Mucosa of descending colon (tissue), 3 donors: ENCODE data around the gene KIF1C. TPM values are rescaled to one million over a fixed set of nuclear protein-coding genes. Genes with fewer than 3 reads are reported as not detected.

Source experiments
- ATAC-seq: fragments of 200-7000 bp; cut with Tn5 transposase; one replicate; pipeline ENCODE4 v1.9.1; 2020; ENCODE audit warnings: mild to moderate bottlenecking, moderate library complexity
- DNase-seq, 3 donors: peaks; one replicate each; pipeline ENCODE4 v3.0.0-alpha.2; 2020
- H3K36me3 ChIP-seq: fragments of 200-600 bp; one replicate; pipeline ENCODE4 v1.8.0; 2021; ENCODE audit warnings: low read depth, mild to moderate bottlenecking
- H3K4me1 ChIP-seq: fragments of 200-600 bp; one replicate; pipeline ENCODE4 v1.8.0; 2021; ENCODE audit warnings: low read depth, mild to moderate bottlenecking
- H3K4me3 ChIP-seq: fragments of 200-600 bp; one replicate; pipeline ENCODE4 v1.8.0; 2021; ENCODE audit warnings: mild to moderate bottlenecking
- H3K9me3 ChIP-seq: fragments of 200-600 bp; one replicate; pipeline ENCODE4 v1.8.0; 2021; ENCODE audit warnings: mild to moderate bottlenecking
- intact Hi-C, 2 donors: fragments of 100-400 bp; cut with DNase I in 1 of 2; cut with micrococcal nuclease in 1 of 2; formaldehyde crosslinking; loops; one replicate each; pipeline versions ENCODE4 v1.11.0 to v1.11.1; 2022; cut with DNase I, micrococcal nuclease
- total RNA-seq, 3 donors: library from RNA; stranded (reverse); fragmentation: NEBNext Ultra II Directional in 2 of 3; extraction: Animal tissue kit (Norgen Biotek cat#: 25700) in 2 of 3; gene quantifications; one replicate each; pipeline versions ENCODE4 v1.2.1 to v1.2.4, GENCODE V29; 2021 to 2023
- TF ChIP-seq, protein P1 (sequence below): fragments of 200-600 bp; IDR thresholded peaks from one replicate; pipeline ENCODE4 v1.8.0; 2022; ENCODE audit warnings: antibody characterized with exemption, mild to moderate bottlenecking
- donor health status: DM: no; HTN: no; CAD: no; lungs with moderate emphysema.
- donor health status: DM: no; HTN: no; CAD: no.
- donor health status: DM: no; HTN: yes; CAD: no.

Gene KIF1C
- total RNA-seq, 3 donors from 2014 or later = 219 to 286 (median 273) TPM

DNA sequence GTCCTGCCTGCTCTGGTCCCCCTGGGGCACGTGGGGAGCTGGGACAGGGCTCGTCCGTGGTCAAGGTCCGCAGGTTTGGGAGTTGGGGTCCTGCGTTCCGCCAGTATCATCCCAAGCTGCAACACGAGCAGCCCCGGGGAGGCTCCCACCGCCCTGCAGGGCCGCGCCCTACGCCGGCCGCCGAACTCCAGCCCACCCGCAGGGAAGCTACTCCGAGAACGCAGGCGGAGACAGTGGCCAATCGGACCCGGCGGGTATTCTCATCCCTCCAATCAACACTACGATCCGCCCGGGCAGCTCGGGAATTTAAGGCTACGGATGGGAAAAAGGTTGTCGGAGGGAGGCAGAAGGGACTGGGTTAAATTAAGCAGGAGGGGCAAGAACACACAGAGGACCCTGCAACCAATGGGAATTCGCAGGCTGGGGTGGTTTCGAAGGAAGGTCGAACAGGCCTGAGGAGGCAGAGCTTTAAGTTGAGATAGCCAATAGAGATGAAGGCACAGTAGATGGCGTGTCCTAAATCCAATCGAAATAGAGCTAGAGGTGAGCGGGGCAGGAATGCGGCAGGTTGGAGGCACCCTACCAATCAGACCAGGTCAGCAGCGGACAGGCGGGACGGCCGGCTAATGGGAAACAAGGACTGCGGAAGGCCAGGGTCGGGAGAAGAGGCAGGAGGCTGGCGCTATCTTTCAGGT lies 30.8 kb upstream of the KIF1C start:
- TF ChIP-seq, protein P1, sequence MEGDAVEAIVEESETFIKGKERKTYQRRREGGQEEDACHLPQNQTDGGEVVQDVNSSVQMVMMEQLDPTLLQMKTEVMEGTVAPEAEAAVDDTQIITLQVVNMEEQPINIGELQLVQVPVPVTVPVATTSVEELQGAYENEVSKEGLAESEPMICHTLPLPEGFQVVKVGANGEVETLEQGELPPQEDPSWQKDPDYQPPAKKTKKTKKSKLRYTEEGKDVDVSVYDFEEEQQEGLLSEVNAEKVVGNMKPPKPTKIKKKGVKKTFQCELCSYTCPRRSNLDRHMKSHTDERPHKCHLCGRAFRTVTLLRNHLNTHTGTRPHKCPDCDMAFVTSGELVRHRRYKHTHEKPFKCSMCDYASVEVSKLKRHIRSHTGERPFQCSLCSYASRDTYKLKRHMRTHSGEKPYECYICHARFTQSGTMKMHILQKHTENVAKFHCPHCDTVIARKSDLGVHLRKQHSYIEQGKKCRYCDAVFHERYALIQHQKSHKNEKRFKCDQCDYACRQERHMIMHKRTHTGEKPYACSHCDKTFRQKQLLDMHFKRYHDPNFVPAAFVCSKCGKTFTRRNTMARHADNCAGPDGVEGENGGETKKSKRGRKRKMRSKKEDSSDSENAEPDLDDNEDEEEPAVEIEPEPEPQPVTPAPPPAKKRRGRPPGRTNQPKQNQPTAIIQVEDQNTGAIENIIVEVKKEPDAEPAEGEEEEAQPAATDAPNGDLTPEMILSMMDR = no peak
- peaks cover 5% of the 10 kb centered on the region for H3K36me3 ChIP-seq
- ATAC-seq (peak; percentile 88), DNase-seq (peak; percentile 96 to 99 (median 96))
- no peaks in the 10 kb centered on the region for H3K9me3 ChIP-seq
- intact Hi-C loops = no loop called here
- peaks cover 8% of the 10 kb centered on the region for H3K4me1 ChIP-seq
- peak overlapping the region; percentile 37 for H3K4me3 ChIP-seq

DNA sequence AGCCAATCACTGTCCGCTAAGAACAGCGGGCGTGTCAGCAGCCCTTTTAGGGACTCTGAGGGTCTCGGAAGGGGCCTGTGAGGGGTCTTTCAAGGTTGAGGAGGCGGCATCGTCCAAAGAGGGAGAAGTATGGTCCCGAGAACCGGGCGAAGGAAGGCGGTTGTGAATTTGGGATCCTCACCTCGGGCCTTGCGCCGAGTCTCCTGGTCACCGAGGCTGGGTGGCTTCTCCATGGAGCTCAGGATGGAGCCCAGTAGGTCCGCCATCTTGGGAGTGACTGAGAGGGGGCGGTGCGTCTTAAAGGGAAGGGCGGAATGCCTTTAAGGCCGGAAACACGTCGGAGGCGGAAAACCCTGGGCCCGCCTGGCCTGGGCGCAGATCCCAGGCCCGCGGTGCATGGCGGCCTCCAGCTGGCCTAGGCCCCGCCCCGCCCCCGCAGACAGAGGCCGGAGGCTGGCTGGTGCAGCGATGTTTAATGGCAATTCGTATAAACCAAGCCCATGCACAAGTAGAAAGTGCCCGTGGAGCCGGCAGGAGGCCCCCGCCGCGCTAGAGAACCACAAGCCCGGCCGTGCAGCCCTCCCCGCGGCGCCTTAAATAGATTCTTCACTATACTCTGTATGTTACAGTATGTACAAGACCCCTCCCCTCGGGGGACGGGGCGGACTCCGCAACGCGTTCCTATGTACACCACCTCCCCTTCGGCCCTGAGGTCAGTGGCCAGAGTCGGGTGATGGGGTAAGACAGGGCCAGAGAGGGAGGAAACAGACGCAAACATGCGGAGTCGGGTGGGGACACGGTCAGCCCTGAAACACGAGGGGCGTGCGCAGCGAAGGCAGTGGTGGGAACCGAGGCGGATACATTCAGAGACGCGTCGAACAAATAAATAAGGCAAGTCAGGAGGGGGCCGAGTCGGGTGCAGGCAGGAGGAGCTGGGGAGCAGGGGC lies 29.9 kb upstream of the KIF1C start, which contains the start of gene SPAG7:
Gene SPAG7 (minus strand): TSS at position 279 of the 947 bp plus-strand sequence. CDS start 13 bp downstream, at position 266.
- ATAC-seq = peak; percentile 87
- no peaks in the 10 kb centered on the region for H3K9me3 ChIP-seq
- TF ChIP-seq, protein P1 = no peak
- H3K36me3 ChIP-seq = peaks cover 5% of the 10 kb centered on the region
- H3K4me3 ChIP-seq = peak within 1 kb of the TSS; percentile 37
- intact Hi-C loops = no loop called here
- DNase-seq = peak; percentile 95 to 97 (median 97)
- peaks cover 8% of the 10 kb centered on the region for H3K4me1 ChIP-seq

DNA sequence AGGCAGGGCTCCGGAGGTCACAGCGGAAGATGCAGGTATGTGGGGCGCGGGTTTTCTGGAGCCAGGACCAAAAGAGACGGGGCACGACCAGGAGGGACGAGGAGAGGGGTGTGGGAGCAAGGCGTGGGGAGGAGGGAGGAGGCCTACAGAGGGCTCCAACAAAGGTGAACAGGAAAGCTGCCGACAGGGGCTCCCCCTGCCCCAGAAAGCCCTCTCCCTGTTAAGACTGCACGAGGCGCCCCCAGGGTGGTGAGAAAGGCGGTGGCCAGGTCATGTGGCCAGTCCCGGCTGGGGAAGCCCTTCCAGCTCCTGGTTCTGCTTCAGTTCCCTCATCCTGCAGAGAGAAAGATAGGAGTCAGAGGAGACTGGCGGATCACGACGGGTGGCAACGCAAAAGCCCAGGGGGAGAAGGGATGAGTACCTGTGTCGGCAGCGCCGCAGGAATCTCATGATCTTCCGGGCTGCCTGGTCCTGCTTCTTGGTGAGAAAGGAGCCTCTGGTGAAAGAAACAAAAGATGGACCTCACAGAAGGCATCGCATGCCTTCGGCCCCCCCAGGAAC lies 29.2 kb upstream of the KIF1C start:
- Histone ChIP-seq H3K4me1 (peaks cover 8% of the 10 kb centered on the region), H3K36me3 (peaks cover 5% of the 10 kb centered on the region), H3K9me3 (no peaks in the 10 kb centered on the region), H3K4me3 (no peak overlapping the region)
- peak in 1 of 3 donors; percentile 72 for DNase-seq
- intact Hi-C loops = no loop called here
- no peak for ATAC-seq
- TF ChIP-seq, protein P1 = no peak

DNA sequence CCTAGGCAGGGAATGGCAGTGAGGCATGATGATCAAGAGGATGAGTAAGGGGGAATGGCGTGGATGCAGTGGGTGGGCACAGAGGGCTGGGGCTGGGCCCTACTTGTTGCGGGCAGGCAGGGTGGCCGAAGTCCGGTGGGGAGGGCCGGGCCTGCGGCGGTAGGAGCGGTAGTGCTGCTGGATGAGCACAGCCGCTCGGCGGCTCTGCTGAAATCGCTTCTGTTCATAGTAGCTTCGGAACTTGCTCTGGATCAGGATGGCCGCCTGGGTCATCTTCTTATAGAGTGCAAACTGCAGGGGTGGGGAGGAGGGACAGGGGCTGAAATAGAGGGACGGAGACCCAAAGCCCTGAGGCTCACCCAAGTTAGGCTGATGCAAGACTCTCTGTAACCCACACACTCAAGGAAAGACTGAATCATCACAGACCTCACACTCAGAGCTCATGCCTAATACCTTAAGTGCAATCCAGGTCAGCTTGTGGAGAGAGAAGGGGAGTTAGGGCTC lies 28.7 kb upstream of the KIF1C start:
- Histone ChIP-seq H3K9me3 (no peaks in the 10 kb centered on the region), H3K4me1 (peaks cover 8% of the 10 kb centered on the region), H3K4me3 (no peak overlapping the region), H3K36me3 (peaks cover 8% of the 10 kb centered on the region)
- DNase-seq (peak in 1 of 3 donors; percentile 63), ATAC-seq (no peak)
- intact Hi-C loops = no loop called here
- TF ChIP-seq, protein P1 = no peak

DNA sequence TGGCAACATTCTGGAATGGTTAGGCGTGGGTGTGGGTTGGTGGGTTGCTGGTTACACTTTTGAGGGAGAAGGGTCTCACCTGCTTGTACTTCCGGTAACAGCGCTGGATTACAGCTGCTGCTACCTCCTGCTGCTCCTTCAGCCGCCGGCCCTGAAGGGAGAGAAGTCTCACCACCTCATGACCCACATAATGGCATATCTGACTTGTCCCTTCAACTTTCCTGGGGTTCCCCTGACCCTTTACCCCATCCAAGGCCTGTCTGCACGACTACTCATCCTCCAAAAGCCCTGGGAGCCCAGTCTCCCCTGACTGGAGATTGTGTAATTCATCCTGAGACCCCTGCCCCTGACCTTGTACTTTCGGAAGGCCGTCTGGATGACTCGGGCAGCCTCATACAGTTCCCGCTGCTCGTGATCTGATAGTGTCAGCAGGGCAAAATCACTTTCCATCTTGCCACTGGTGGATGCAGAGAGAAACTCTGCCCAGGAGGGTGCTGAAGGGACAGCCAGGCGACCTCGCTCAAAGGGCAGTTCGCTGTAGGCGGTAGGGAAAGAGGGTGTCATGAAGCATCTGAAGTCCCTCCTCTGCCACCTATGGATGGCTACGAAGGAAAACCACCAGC lies 28.1 kb upstream of the KIF1C start:
- intact Hi-C loops = no loop called here
- no peak for ATAC-seq
- no peaks in the 10 kb centered on the region for H3K9me3 ChIP-seq
- TF ChIP-seq, protein P1 = no peak
- H3K4me3 ChIP-seq = no peak overlapping the region
- peaks cover 8% of the 10 kb centered on the region for H3K36me3 ChIP-seq
- H3K4me1 ChIP-seq = peaks cover 8% of the 10 kb centered on the region
- DNase-seq = no peak
